Activated T-cell treated with anti-CD3 and anti-CD28 coated beads for 1 hour (primary cell): ENCODE measurements around the gene DHX32.

ENCODE experiments used
- DNase-seq: peaks from one replicate; pipeline ENCODE4 v3.0.0-alpha.2; 2020; ENCODE audit warnings: low read depth

The DHX32 gene

GRCh38 chr10:125846894-125847293 is 34.2 kb downstream of the DHX32 start:
- DNase-seq: no peak

GRCh38 chr10:125845617-125846016 is 35.5 kb downstream of the DHX32 start:
- DNase-seq: no peak

GRCh38 chr10:125844751-125845221 is 36.3 kb downstream of the DHX32 start:
- no peak for DNase-seq

GRCh38 chr10:125843603-125844329 is 37.3 kb downstream of the DHX32 start:
- no peak for DNase-seq

GRCh38 chr10:125840955-125841354 is 40.1 kb downstream of the DHX32 start:
- no peak for DNase-seq

GRCh38 chr10:125840406-125840805 is 40.7 kb downstream of the DHX32 start:
- no peak for DNase-seq

GRCh38 chr10:125838802-125839575 is 42.1 kb downstream of the DHX32 start:
- DNase-seq: no peak

GRCh38 chr10:125836746-125837145 is 44.3 kb downstream of the DHX32 start:
- no peak for DNase-seq

GRCh38 chr10:125828311-125828710 is 52.8 kb downstream of the DHX32 start:
- DNase-seq: no peak

GRCh38 chr10:125827133-125827532 is 54.0 kb downstream of the DHX32 start:
- DNase-seq: no peak

GRCh38 chr10:125824736-125825135 is 56.4 kb downstream of the DHX32 start:
- no peak for DNase-seq

- peak; percentile 1 for DNase-seq
Measured at GRCh38 chr10:125823663-125824251, 57.3 kb downstream of the DHX32 start.

GRCh38 chr10:125822878-125823662 is 58.0 kb downstream of the DHX32 start, which contains the start of the genes BCCIP and UROS:
Gene BCCIP, plus strand, starts transcription at chr10:125823546. Its CDS starts 12 bp downstream, at chr10:125823558.
Gene UROS, minus strand, starts transcription at chr10:125823258. Its CDS starts 6,759 bp downstream, at chr10:125816499.
- peak; percentile 93 for DNase-seq

- DNase-seq: no peak
Measured at GRCh38 chr10:125820701-125821100, 60.4 kb downstream of the DHX32 start.

- DNase-seq: no peak
Measured at GRCh38 chr10:125817337-125817946, 63.6 kb downstream of the DHX32 start.

- DNase-seq: no peak
Measured at GRCh38 chr10:125816548-125816947, 64.5 kb downstream of the DHX32 start.

- DNase-seq: no peak
Measured at GRCh38 chr10:125815764-125816163, 65.3 kb downstream of the DHX32 start.

GRCh38 chr10:125812128-125812750 is 68.9 kb downstream of the DHX32 start:
- no peak for DNase-seq

- DNase-seq: no peak
Measured at GRCh38 chr10:125811251-125811650, 69.8 kb downstream of the DHX32 start.

GRCh38 chr10:125808047-125808446 is 73.0 kb downstream of the DHX32 start:
- no peak for DNase-seq

GRCh38 chr10:125802739-125803138 is 78.4 kb downstream of the DHX32 start:
- DNase-seq: no peak
